HK-2 (cell line): Measurements from ENCODE around the gene SHANK3.

Source experiments
- DNase-seq: peaks from one replicate; pipeline ENCODE4 v3.0.0-alpha.2; 2018; ENCODE audit not compliant: unreplicated experiment

Gene SHANK3

GRCh38 chr22:50699001-50699755 lies 26.6 kb downstream of the SHANK3 start:
- DNase-seq = no peak

GRCh38 chr22:50699756-50700386 lies 27.2 kb downstream of the SHANK3 start:
- DNase-seq = no peak

DNA sequence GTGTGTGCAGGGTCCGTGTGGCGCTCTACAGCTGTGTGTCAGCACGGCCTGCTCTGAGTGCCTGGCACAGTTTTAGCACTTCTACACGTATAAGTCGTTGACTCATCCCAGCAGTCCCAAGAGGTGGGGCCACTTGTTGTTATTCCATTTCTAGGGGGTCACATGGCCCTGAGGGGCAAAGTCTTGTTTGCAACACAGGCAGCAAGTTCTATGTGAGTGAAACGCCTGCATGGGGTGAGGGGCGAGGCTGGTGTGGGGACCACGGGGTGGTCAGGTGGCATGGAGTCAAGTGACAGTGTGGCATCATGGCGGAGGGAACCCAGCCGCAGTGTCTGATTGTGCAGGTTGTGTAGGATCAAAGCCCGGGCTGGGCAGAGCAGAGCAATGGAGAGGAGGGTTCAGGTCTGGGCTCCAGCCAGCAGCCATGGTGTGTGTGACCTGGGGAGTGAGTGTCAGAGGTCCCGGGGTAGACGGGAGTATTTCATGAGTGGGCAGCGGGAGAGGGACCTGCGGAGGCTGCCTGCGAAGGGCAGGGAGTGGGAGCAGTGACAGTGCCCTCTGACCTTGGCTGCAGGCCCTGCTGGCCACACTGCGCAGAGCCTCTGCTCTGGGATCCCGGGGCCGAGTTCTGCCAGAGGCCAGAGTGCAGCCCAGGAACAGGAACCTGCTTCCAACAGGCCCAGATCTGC lies 27.9 kb downstream of the SHANK3 start:
- no peak for DNase-seq

- no peak for DNase-seq
These were observed 28.4 kb downstream of the SHANK3 start for GRCh38 chr22:50701076-50701419.

DNA sequence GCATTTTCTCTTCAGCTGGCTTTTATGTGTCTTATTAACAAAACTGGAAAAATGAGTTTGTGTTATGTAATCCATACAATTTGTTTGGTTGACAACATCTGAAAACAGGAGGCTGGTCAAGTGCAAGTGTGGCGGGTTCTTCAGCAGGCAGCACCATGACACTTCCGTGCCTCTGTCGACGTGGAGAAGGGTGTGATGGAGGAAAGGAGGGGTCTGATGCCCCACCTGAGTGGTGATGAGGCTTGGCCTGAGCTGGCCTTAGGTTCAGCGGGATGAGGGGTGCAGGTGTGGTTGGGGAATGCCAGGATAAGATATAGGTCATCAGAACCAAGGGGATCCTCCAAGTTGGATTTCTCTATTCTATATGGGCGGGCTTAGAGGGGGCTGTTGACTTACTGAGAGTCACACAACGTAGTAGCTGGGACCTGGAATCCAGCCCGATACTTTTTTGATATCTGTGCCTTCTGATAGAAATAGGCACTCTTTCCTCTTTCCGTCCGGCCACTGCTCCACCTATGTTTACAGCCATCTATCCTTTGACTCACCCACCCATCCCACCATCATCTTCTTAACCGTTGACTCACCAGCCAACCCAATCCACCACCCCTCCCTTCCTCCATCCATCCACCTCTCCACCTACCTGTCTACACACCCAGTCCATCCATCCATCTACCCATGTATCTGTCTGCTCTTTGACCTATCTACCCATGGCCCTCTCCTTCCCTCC lies 29.0 kb downstream of the SHANK3 start:
- no peak for DNase-seq

DNA sequence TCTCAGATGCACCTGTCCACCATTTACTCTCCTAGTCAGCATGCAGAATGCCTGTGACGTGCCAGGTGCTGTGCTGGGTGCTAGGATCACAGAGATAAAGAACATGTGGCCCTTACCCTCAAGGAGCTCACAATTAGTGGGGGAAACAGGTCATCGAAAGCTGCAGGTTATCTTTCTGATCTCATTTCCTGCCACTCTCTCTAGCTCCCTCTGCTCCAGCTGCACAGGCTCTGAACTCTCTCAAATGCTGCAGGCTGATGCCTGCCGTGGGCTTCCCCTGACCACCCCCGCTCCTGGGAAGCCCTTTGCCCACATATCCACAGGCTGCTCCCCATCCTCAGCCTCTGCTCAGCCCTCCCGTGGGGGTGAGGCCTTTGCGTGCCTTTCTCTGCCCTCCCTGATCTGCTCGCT lies 29.6 kb downstream of the SHANK3 start:
- DNase-seq = no peak

DNA sequence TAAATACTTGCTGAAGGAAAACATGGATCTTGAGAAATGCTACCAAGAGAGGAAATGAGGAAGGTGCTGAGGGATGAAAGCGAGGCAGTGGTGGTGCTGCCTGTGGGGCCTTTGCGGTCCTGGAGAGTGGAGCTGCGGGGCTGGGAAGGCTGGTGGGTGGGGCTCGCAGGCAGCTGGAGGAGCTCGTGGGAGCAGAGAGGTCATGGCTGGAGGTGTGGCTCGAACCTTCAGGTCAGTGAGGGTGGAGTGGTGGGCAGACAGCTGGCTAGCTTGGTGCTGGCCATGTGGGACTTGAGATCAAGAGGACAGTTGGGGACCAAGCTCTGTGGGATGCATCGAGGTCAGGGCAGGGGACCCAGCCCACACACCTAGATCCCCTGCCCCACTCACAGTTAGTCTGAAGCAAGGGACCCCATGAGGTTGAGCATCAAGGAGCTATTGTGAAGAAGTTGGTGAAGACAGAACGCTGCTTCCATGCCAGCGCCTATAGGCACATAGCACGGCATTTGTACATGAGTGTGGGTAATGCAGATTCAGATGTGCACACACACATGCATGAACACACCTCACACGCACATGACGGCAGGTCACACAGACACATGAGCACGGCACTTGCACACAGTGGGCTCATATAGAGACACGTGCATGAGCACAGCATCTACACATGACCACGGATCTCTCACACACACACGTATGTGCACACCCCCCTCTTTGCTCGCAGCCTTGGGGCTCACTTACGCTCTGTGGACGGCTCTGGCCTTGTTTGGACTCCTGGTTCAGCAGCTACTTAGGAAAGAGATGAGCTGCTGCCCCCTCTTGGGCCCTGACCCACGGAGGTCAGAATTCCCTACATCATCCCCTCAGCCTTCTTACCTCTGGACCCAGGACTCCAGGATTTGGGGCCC lies 30.4 kb downstream of the SHANK3 start:
- no peak for DNase-seq

GRCh38 chr22:50703726-50704509 lies 31.3 kb downstream of the SHANK3 start:
- no peak for DNase-seq

GRCh38 chr22:50704510-50705218 lies 32.0 kb downstream of the SHANK3 start:
- no peak for DNase-seq

DNA sequence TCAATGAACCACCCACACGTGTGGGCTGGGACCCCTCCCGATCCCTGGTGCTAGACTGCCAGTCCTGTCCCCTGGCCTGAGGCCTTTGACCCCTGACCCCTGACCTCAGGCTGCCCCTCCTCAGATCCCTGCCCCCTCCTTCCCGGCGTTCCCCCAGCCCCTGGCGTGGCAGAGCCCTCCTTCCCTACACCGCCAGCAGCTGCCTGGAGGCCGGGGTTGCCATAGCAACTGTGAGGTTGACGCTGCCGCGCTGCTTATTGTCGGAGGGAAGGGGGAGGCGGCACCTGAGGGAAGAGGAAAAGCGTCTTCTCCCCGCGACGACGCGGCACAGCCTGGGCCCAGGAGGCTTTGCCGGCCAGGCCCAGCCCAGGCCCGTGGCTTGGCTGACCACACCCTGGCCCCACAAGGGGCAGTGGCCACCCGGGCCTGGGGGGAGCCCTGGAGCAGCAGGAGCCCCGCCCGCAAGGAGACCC lies 32.6 kb downstream of the SHANK3 start:
- no peak for DNase-seq

GRCh38 chr22:50705851-50706351 lies 33.3 kb downstream of the SHANK3 start:
- DNase-seq = no peak

GRCh38 chr22:50706481-50707125 lies 34.0 kb downstream of the SHANK3 start:
- DNase-seq = no peak

DNA sequence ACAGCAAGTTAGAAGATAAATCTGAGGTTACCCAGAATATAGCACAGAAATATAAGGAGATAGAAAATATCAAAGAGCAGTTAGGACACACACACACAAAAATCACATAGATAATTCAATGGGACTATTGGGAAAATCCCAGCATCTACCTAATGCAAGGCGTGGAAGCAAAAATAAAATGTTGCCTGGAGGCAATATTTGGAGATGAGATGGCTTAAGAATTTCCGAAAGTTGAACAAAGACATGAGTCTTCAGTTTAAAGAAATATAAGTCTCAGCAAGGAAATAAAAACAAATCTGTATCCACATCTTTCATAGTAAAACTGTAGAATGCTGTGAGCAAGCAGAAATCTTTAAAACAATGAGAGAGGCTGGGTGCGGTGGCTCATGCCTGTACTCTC lies 35.9 kb downstream of the SHANK3 start:
- no peak for DNase-seq

DNA sequence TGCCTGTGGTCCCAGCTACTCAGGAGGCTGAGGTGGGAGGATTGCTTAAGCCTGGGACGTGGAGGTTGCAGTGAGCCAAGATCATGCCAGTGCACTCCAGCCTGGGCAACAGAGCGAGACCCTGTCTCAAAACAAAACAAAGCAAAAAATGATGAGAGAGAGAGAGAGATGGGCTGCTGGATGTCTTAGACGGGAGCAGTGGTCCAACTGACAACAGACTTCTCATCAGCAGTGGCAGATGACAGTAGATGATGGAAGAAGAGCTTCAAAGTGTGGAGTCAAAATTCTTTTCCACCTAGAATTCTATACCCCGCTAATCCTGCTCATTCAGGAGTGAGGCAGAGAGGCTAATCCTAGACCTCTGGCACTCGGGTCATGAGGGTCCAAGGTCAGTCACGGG lies 36.4 kb downstream of the SHANK3 start:
- no peak for DNase-seq

DNA sequence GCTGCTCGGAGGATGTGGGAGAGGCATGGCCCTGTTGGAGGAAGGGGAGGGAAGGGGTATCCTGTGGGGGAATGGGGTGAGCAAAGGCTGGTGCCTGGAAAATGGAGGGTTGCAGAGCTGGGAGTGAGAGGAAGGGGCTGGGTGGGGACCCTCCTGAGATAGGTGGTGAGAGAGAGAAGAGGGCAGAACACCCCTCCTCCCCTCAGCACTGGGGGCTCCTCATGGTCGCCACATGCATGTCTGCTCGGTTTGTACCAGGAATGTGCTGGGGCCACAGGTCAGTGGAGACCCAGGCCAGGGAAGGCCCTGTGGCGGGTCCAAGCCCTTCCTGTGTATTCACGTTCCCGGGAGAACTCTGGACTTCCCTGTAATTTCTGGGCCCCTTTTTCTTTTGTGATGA lies 37.6 kb downstream of the SHANK3 start:
- no peak for DNase-seq

GRCh38 chr22:50710886-50711285 lies 38.3 kb downstream of the SHANK3 start:
- no peak for DNase-seq

- no peak for DNase-seq
These were observed 39.1 kb downstream of the SHANK3 start for GRCh38 chr22:50711446-50712340.
